ENCODE measurements around the gene SLC26A1. TPM values are rescaled to one million over a fixed set of nuclear protein-coding genes. Genes with fewer than 3 reads are reported as not detected.

Gene SLC26A1
- polyA plus RNA-seq, 1 donor (not counting 4 experiments of a cell fraction or from before 2014, with no cell fraction given), result not detected

DNA sequence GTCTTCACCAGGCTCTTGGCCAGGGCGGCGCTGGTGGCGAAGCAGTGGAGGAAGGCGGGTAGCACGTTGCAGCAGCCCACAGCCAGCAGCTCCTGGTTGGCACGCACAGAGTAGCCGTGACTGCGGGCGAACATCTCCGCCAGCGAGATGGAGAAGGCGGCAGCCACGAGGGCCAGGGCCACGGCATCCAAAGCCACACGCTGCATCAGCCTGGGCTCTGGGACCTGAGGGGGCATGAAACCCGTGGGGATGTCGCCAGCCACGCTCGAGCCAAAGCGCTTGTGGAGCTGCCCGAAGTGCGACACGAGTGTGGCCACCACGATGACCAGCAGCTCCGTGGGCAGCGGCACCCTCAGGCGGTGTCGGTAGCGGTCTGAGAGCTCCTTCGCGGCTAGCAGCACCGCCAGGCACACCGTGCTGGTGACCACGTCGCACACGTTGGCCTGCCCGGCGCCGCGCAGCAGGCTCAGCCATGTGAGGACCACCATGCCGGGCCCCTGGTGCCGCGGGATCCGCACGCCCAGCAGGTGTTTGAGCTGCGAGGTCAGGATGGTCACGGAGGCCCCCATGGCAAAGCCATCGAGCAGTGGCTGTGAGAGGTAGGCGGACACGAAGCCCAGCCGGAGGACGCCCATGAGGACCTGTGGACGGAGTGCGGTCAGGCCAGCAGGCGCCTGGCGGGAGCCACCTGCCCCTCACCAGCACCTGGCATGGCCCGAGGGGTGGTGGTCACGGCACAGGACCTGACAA, 3.3 kb downstream of the SLC26A1 start:
- Histone ChIP-seq H3K9me3 (ENCODE audit: control insufficient read depth, low read depth, low read length) (no peaks in the 10 kb centered on the region), H3K4me1 (ENCODE audit: control insufficient read depth, extremely low read depth, insufficient read depth, low read length) (peaks cover 11% of the 10 kb centered on the region), H3K27ac (ENCODE audit: control insufficient read depth, insufficient read depth, low read length) (no peak overlapping the region), H3K36me3 (ENCODE audit: control insufficient read depth in 2 of 2, extremely low read depth in 1 of 2, insufficient read depth in 2 of 2, low read length in 2 of 2) (no peaks in the 10 kb centered on the region), H3K9me1 (ENCODE audit: control insufficient read depth, extremely low read depth, insufficient read depth, low read length) (no peaks in the 10 kb centered on the region), H3K4me3 (ENCODE audit: control insufficient read depth in 2 of 3, extremely low read depth in 1 of 3, insufficient read depth in 2 of 3, low read depth in 1 of 3, low read length in 3 of 3) (no peak overlapping the region), H3K4me2 (ENCODE audit: control insufficient read depth, extremely low read depth, insufficient read depth, low read depth, low read length) (no peak overlapping the region), H3K79me2 (ENCODE audit: control insufficient read depth, insufficient read depth, low read length) (no peaks in the 10 kb centered on the region), H3K27me3 (ENCODE audit: control insufficient read depth, extremely low read depth, insufficient read depth, low read length) (no peaks in the 10 kb centered on the region), H3K9ac (ENCODE audit: control insufficient read depth, extremely low read depth, insufficient read depth, low read length) (no peak overlapping the region), H2AFZ (ENCODE audit: control insufficient read depth, low read length) (no peak overlapping the region), H4K20me1 (ENCODE audit: control insufficient read depth, extremely low read depth, insufficient read depth, low read length) (no peaks in the 10 kb centered on the region)
- no peak for FAIRE-seq
- dilution Hi-C loops (cut with MboI; ENCODE audit: extremely low pct_ligation_motif_present, low sequenced_read_pairs), result no loop called here
- TF ChIP-seq, protein P1, sequence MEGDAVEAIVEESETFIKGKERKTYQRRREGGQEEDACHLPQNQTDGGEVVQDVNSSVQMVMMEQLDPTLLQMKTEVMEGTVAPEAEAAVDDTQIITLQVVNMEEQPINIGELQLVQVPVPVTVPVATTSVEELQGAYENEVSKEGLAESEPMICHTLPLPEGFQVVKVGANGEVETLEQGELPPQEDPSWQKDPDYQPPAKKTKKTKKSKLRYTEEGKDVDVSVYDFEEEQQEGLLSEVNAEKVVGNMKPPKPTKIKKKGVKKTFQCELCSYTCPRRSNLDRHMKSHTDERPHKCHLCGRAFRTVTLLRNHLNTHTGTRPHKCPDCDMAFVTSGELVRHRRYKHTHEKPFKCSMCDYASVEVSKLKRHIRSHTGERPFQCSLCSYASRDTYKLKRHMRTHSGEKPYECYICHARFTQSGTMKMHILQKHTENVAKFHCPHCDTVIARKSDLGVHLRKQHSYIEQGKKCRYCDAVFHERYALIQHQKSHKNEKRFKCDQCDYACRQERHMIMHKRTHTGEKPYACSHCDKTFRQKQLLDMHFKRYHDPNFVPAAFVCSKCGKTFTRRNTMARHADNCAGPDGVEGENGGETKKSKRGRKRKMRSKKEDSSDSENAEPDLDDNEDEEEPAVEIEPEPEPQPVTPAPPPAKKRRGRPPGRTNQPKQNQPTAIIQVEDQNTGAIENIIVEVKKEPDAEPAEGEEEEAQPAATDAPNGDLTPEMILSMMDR (optimal IDR thresholded peaks at IDR 0.05 in 1 of 3, IDR thresholded peaks at IDR 0.05 in 1 of 3, conservative IDR thresholded peaks at IDR 0.05 in 1 of 3; ENCODE audit: extremely low read depth in 1 of 3, insufficient read depth in 2 of 3, low read length in 3 of 3), result no peak
- TF ChIP-seq EZH2 (IDR thresholded peaks at IDR 0.05; ENCODE audit: low read length), result no peak
- DNase-seq (ENCODE audit: low read depth, low spot score), result no peak

DNA sequence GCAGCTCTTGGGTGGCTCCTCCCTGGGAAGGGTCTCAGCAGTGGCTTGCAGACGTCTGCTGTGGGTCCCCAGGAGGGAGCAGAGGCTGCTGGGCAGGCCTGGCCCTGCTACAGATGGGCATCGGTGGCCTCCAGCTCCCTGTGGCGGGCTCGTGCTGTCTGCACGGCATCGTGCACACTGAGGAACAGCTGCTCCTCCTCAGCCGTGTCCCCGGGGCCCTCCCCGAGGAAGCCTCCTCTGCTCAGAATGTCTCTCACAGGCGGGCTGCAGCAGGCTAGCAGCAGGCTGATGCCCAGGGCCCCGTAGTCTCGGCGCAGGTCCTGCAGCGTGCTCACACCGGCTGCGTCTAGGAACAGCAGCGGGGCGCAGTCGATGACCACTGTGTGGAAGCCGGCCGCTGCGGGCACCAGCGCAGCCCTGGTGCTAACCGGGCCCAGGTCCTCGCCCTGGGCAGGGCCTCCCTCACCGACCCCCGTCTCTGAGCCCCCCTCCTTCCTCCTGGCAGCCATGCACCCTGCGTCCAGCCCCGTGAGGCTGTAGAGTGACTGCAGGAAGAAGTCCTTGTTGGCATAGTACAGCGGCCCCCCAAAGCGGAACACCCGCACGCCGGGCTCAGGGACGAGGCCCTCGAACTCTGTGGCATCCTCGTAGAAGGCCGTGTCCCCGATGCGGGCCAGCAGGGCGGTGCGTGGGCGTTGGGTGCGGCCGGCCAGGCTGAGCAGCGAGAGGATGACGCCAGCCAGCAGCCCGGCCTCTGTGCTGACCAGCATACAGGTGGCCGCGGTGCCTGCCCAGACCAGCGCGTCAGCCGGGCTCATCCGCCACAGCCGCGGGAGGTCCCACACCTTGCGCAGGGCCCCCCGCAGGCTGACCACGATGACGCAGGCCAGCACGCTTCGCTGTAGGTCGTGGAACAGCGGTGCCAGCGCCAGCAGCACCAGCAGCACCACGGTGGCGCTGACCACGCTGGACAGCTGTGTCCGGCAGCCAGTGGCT, 4.2 kb downstream of the SLC26A1 start:
- no peaks in the 10 kb centered on the region for H4K20me1 ChIP-seq (ENCODE audit: control insufficient read depth, extremely low read depth, insufficient read depth, low read length)
- H3K27ac ChIP-seq (ENCODE audit: control insufficient read depth, insufficient read depth, low read length), result no peak overlapping the region
- H3K4me3 ChIP-seq (ENCODE audit: control insufficient read depth in 2 of 3, extremely low read depth in 1 of 3, insufficient read depth in 2 of 3, low read depth in 1 of 3, low read length in 3 of 3), result no peak overlapping the region
- no peak overlapping the region for H2AFZ ChIP-seq (ENCODE audit: control insufficient read depth, low read length)
- no peaks in the 10 kb centered on the region for H3K27me3 ChIP-seq (ENCODE audit: control insufficient read depth, extremely low read depth, insufficient read depth, low read length)
- no peak overlapping the region for H3K9ac ChIP-seq (ENCODE audit: control insufficient read depth, extremely low read depth, insufficient read depth, low read length)
- dilution Hi-C loops (cut with MboI; ENCODE audit: extremely low pct_ligation_motif_present, low sequenced_read_pairs), result no loop called here
- FAIRE-seq (no peak), DNase-seq (ENCODE audit: low read depth, low spot score) (no peak)
- TF ChIP-seq, protein P1 (optimal IDR thresholded peaks at IDR 0.05 in 1 of 3, IDR thresholded peaks at IDR 0.05 in 1 of 3, conservative IDR thresholded peaks at IDR 0.05 in 1 of 3; ENCODE audit: extremely low read depth in 1 of 3, insufficient read depth in 2 of 3, low read length in 3 of 3), result no peak
- TF ChIP-seq EZH2 (IDR thresholded peaks at IDR 0.05; ENCODE audit: low read length), result no peak
- no peaks in the 10 kb centered on the region for H3K36me3 ChIP-seq (ENCODE audit: control insufficient read depth in 2 of 2, extremely low read depth in 1 of 2, insufficient read depth in 2 of 2, low read length in 2 of 2)
- H3K9me3 ChIP-seq (ENCODE audit: control insufficient read depth, low read depth, low read length), result no peaks in the 10 kb centered on the region
- H3K9me1 ChIP-seq (ENCODE audit: control insufficient read depth, extremely low read depth, insufficient read depth, low read length), result no peaks in the 10 kb centered on the region
- H3K4me2 ChIP-seq (ENCODE audit: control insufficient read depth, extremely low read depth, insufficient read depth, low read depth, low read length), result no peak overlapping the region
- H3K4me1 ChIP-seq (ENCODE audit: control insufficient read depth, extremely low read depth, insufficient read depth, low read length), result peaks cover 11% of the 10 kb centered on the region
- H3K79me2 ChIP-seq (ENCODE audit: control insufficient read depth, insufficient read depth, low read length), result no peaks in the 10 kb centered on the region
